SHP77 (cell line): Measurements from ENCODE around the gene CCDC34.
A peak's percentile ranks its signal among the peaks of the same experiment; 100 is the strongest.
"Not testable (repeated sequence)": the region's sequence is repeated elsewhere in the genome, so short reads cannot be mapped to it uniquely, and the experiment has no call there.

ENCODE experiments used
- DNase-seq, 2 experiments: peaks; one replicate each; lab custom pipeline; 2025; lab: John Stamatoyannopoulos, UW

The CCDC34 gene

GRCh38 chr11:27361649-27362431 is 1.2 kb downstream of the CCDC34 start:
- DNase-seq, result no peak

GRCh38 chr11:27358296-27358695 is 4.7 kb downstream of the CCDC34 start:
- no peak for DNase-seq

GRCh38 chr11:27357250-27357649 is 5.8 kb downstream of the CCDC34 start:
- no peak for DNase-seq

GRCh38 chr11:27356624-27357222 is 6.3 kb downstream of the CCDC34 start:
- no peak for DNase-seq

- no peak for DNase-seq
Observed at GRCh38 chr11:27355575-27356104, 7.4 kb downstream of the CCDC34 start.

- no peak for DNase-seq
Observed at GRCh38 chr11:27354359-27354965, 8.6 kb downstream of the CCDC34 start.

- DNase-seq, result no peak
Observed at GRCh38 chr11:27353593-27354358, 9.2 kb downstream of the CCDC34 start.

GRCh38 chr11:27352781-27353180 is 10.2 kb downstream of the CCDC34 start:
- no peak for DNase-seq

GRCh38 chr11:27350511-27350910 is 12.5 kb downstream of the CCDC34 start:
- DNase-seq, result no peak

- no peak for DNase-seq
Observed at GRCh38 chr11:27349919-27350318, 13.1 kb downstream of the CCDC34 start.

GRCh38 chr11:27348340-27348873 is 14.6 kb downstream of the CCDC34 start:
- DNase-seq, result peak; percentile 31 to 34

GRCh38 chr11:27347359-27348339 is 15.4 kb downstream of the CCDC34 start:
- DNase-seq, result peak; percentile 24 to 33

- no peak for DNase-seq
Observed at GRCh38 chr11:27339941-27340340, 23.1 kb downstream of the CCDC34 start.

- DNase-seq, result not testable (repeated sequence)
Observed at GRCh38 chr11:27334764-27335163, 28.3 kb downstream of the CCDC34 start.

GRCh38 chr11:27331981-27332380 is 31.0 kb downstream of the CCDC34 start:
- no peak for DNase-seq

- DNase-seq, result no peak
Observed at GRCh38 chr11:27330633-27331270, 32.3 kb downstream of the CCDC34 start.

GRCh38 chr11:27329867-27330632 is 33.0 kb downstream of the CCDC34 start:
- DNase-seq, result no peak

GRCh38 chr11:27328614-27329013 is 34.4 kb downstream of the CCDC34 start:
- no peak for DNase-seq

GRCh38 chr11:27327064-27327463 is 36.0 kb downstream of the CCDC34 start:
- DNase-seq, result not testable (repeated sequence)
